ENCODE data around the gene ATP2C2. TPM values are rescaled to one million over a fixed set of nuclear protein-coding genes. Genes with fewer than 3 reads are reported as not detected.

The ATP2C2 gene
- 1 to 10 TPM in 1 of 4 donors, not detected in 3; 1.3 TPM for total RNA-seq

DNA sequence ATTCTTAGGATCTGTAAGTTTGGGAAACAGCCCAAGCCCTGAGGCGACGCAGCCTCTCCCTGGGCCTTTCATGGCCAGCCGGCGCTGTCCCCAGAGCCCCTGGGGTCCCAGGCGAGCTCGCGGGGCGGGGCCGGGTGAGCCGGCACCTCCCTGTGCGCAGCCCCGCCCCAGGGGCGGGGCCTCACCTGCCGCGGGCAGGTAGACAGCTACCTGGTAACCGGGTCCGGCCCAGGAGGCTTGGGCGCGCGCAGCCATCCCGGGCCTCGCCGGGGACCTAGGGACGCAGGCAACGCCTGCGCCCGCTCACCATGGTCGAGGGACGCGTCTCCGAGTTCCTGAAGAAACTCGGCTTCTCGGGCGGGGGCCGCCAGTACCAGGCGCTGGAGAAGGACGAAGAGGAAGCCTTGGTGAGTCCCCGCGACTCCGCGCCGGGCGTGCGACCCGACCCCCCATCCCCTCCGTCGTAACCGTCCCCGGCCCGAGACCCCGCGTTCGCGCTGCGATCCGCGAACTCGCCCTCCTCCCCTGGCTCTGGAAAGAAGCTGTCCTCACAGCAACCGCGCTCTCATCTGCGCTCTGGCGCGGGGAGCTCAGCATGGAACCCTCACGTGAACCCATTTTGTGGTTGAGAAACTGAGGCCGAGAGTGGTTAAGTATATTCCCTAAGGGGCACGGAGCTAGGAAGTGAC is at the start of gene ATP2C2:
Gene ATP2C2 (plus strand): TSS at position 231 of the 689 bp plus-strand sequence. CDS start 78 bp downstream, at position 309.
- TF ChIP-seq, protein P1, sequence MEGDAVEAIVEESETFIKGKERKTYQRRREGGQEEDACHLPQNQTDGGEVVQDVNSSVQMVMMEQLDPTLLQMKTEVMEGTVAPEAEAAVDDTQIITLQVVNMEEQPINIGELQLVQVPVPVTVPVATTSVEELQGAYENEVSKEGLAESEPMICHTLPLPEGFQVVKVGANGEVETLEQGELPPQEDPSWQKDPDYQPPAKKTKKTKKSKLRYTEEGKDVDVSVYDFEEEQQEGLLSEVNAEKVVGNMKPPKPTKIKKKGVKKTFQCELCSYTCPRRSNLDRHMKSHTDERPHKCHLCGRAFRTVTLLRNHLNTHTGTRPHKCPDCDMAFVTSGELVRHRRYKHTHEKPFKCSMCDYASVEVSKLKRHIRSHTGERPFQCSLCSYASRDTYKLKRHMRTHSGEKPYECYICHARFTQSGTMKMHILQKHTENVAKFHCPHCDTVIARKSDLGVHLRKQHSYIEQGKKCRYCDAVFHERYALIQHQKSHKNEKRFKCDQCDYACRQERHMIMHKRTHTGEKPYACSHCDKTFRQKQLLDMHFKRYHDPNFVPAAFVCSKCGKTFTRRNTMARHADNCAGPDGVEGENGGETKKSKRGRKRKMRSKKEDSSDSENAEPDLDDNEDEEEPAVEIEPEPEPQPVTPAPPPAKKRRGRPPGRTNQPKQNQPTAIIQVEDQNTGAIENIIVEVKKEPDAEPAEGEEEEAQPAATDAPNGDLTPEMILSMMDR (IDR thresholded peaks at IDR 0.05): no peak
- DNase-seq (ENCODE audit: low spot score): no peak
- ATAC-seq (ENCODE audit: low FRiP score): peak; percentile 25

DNA sequence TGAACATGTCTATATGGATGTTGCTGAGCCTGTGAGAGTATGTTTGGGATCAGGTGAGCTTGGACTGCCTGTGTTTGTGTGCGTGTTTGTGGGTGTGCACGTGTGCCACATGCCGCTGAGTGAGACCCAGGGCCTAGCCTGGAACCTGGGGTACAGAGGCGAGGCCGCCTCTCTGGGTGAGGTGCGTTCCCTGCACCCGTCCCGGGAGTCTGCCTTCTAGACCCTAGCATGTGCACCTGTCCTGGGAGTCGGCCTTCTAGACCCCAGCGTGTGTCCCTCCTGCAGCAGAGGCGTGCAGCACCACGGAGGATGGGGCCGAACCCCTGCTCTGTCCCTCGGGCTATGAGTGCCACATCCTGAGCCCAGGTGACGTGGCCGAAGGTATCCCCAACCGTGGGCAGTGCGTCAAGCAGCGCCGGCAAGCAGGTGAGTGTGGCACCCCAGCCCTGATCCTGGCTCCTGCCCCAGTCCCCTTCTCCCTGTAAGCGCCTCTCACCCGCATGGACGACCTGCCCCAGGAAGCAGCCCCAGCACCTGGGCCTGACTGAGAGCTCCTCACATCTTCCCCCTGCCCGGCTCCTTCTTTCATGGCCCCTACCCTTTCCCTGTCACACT is 49.1 kb upstream of the ATP2C2 start:
- no peak for DNase-seq (ENCODE audit: low spot score)
- no peak for ATAC-seq (ENCODE audit: low FRiP score)
- TF ChIP-seq, protein P1 (IDR thresholded peaks at IDR 0.05): no peak

DNA sequence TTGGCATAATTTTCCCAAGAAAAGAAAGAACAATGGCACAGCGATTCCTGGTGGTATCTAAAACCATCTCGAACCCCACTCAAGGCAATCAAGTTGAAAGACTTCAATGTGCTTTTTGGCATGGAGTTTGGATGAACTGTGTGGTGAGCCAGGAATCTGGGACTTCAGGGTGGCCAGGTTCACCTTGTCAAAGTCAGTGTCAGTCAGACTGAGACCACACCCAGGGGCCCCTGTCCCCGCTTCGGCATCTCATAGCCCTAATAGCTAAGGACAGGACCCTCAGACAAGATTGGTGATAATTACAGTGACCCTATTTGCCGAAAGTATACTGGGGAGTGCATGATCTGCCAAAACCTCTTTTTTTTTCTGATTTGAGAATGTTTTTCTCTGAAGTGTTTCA is 47.8 kb upstream of the ATP2C2 start:
- ATAC-seq (ENCODE audit: low FRiP score) (no peak), DNase-seq (ENCODE audit: low spot score) (no peak)
- TF ChIP-seq, protein P1 (IDR thresholded peaks at IDR 0.05): no peak

- TF ChIP-seq, protein P1 (IDR thresholded peaks at IDR 0.05): no peak
- DNase-seq (ENCODE audit: low spot score): no peak
- no peak for ATAC-seq (ENCODE audit: low FRiP score)
Measured at GRCh38 chr16:84321932-84322331, 46.4 kb upstream of the ATP2C2 start.

GRCh38 chr16:84322749-84323148 is 45.6 kb upstream of the ATP2C2 start:
- TF ChIP-seq, protein P1 (IDR thresholded peaks at IDR 0.05): no peak
- DNase-seq (ENCODE audit: low spot score): no peak
- no peak for ATAC-seq (ENCODE audit: low FRiP score)

GRCh38 chr16:84323606-84324005 is 44.7 kb upstream of the ATP2C2 start:
- TF ChIP-seq, protein P1 (IDR thresholded peaks at IDR 0.05): no peak
- no peak for DNase-seq (ENCODE audit: low spot score)
- ATAC-seq (ENCODE audit: low FRiP score): no peak
